ENCODE data around the gene UVRAG.

UVRAG gene

GRCh38 chr11:75884321-75884720 is 69.3 kb downstream of the UVRAG start:
- no peak for DNase-seq

- no peak for DNase-seq
These were observed 73.4 kb downstream of the UVRAG start for GRCh38 chr11:75888416-75888815.

GRCh38 chr11:75891947-75892739 is 77.1 kb downstream of the UVRAG start:
- DNase-seq: no peak

- no peak for DNase-seq
These were observed 78.2 kb downstream of the UVRAG start for GRCh38 chr11:75893251-75893650.

- DNase-seq: no peak
These were observed 79.1 kb downstream of the UVRAG start for GRCh38 chr11:75894036-75894585.

GRCh38 chr11:75896843-75897419 is 81.9 kb downstream of the UVRAG start:
- DNase-seq: no peak

- DNase-seq: no peak
These were observed 83.9 kb downstream of the UVRAG start for GRCh38 chr11:75898871-75899270.

GRCh38 chr11:75899806-75900205 is 84.8 kb downstream of the UVRAG start:
- no peak for DNase-seq

- no peak for DNase-seq
These were observed 85.8 kb downstream of the UVRAG start for GRCh38 chr11:75900848-75901247.

- DNase-seq: no peak
These were observed 87.6 kb downstream of the UVRAG start for GRCh38 chr11:75902631-75903030.

- no peak for DNase-seq
These were observed 88.3 kb downstream of the UVRAG start for GRCh38 chr11:75903276-75903675.

GRCh38 chr11:75905434-75905833 is 90.4 kb downstream of the UVRAG start:
- no peak for DNase-seq

- no peak for DNase-seq
These were observed 93.0 kb downstream of the UVRAG start for GRCh38 chr11:75907906-75908527.

GRCh38 chr11:75910426-75911145 is 95.6 kb downstream of the UVRAG start:
- DNase-seq: no peak

- DNase-seq: no peak
These were observed 96.4 kb downstream of the UVRAG start for GRCh38 chr11:75911459-75911858.

GRCh38 chr11:75913984-75914383 is 99.0 kb downstream of the UVRAG start:
- DNase-seq: no peak

GRCh38 chr11:75916882-75917281 is 101.9 kb downstream of the UVRAG start:
- no peak for DNase-seq

GRCh38 chr11:75918331-75918730 is 103.3 kb downstream of the UVRAG start:
- no peak for DNase-seq

- no peak for DNase-seq
These were observed 104.5 kb downstream of the UVRAG start for GRCh38 chr11:75919525-75919924.

GRCh38 chr11:75920848-75921247 is 105.8 kb downstream of the UVRAG start:
- no peak for DNase-seq

GRCh38 chr11:75921808-75922207 is 106.8 kb downstream of the UVRAG start:
- DNase-seq: no peak

- no peak for DNase-seq
These were observed 110.2 kb downstream of the UVRAG start for GRCh38 chr11:75924966-75925784.
